NCI-H2081 treated with DMSO at 0.1 percent for 48 hours (cell line): ENCODE measurements around the gene REM1.
"Not testable (repeated sequence)": the region's sequence is repeated elsewhere in the genome, so short reads cannot be mapped to it uniquely, and the experiment has no call there.

ENCODE experiments used
- DNase-seq: peaks from one replicate; lab custom pipeline; 2025; lab: John Stamatoyannopoulos, UW

The REM1 gene

DNA sequence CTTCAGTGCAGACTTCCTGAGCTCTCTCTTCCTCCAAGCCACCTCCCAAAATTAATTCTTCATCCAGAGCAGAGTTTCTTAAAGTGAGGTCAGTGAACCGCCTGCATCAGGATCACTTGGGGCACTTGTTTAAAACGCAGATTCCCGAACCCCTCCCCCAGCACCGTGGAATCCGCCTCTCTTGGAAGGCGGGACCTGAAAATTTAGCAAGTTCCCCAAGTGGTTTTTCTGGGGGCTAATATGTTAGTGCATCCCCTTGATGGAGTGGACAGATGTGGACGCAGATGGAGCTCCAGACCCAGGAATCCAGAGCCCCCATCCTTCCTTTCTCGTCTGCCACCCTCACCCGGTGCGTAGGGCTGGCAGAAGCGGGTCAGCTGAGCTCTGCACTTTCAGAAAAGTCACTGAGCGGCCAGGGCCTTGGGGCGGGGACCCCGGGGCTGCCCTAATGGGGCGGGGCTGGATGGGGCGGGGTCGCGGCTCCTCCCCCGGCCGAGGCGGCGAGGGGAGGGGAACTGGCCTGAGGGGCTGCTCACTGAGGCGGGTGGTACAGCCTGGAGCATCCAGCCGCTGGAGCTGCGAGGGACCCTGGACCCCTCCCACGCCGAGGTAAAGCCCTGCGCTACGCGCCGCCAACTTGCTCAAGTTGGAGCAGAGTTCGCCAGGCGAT, at the start of gene REM1, which contains the start of gene DEFB124:
Gene REM1, plus strand, starts transcription at position 531 of the 670 bp plus-strand sequence. CDS start 1,158 bp downstream, outside the sequence.
Gene DEFB124, minus strand, starts transcription at position 370 of the 670 bp plus-strand sequence. CDS start 2,114 bp downstream, outside the sequence.
- no peak for DNase-seq

DNA sequence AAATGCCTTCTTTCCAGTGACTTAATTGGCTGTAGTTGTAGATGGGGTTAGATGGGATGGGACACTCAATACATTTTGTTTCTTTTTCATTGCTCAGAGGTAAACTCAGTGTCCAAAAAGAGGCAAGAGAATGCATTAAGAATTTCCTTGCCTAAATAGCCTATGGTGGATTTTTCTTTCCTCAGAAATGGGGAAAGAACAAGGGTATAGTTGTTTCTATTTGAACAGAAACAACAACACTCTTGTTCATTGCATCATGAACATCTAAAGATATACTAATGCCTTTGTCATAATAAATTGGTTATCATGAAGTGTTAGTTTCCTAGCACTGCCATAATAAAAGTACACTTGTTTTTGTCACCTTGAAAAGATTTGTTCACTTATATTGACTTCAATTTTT, 49.3 kb upstream of the REM1 start:
- DNase-seq, result no peak

- not testable (repeated sequence) for DNase-seq
Measured at GRCh38 chr20:31426891-31427551, 48.1 kb upstream of the REM1 start.

DNA sequence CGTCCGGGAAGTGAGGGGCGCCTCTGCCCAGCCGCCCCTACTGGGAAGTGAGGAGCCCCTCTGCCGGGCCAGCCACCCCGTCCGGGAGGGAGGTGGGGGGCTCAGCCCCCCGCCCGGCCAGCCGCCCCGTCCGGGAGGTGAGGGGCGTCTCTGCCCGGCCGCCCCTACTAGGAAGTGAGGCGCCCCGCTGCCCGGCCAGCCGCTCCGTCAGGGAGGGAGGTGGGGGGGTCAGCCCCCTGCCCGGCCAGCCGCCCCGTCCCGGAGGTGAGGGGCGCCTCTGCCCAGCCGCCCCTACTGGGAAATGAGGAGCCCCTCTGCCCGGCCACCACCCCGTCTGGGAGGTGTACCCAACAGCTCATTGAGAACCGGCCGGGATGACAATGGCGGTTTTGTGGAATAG, 47.5 kb upstream of the REM1 start:
- not testable (repeated sequence) for DNase-seq

- no peak for DNase-seq
Measured at GRCh38 chr20:31430568-31431115, 44.4 kb upstream of the REM1 start.

DNA sequence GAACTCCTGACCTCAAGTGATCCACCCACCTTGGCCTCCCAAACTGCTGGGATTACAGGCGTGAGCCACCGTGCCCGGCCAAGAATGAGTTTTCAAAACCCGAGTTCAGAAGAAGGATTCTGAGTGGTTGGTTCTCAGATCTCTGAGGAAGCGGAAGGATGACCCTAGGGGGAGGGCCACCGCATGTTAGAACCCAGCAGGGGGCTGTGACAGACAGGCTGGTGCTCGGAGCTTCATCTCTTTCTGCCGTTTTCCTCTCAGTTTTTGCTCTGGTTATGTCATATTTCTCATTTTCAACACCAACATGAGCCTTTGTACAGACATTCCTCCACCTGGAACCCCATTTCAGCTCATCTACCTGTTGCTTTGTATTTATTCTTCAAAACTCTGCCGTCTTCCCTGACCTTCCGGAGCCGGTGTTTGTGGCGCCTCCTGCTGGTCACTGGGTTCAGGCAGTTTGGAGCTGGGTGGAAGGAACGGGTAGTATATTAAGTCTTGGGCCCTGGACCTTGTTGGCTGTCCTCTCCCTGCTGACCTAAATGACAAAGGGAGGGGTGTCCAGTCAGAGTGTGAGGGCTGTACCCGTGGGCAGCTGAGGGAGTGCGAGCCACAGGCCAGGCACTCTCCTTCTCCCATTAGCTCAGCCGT, 35.0 kb upstream of the REM1 start, which contains the start of gene DEFB123:
Gene DEFB123, plus strand, starts transcription at position 621 of the 648 bp plus-strand sequence. CDS start 67 bp downstream, outside the sequence.
- no peak for DNase-seq

GRCh38 chr20:31446084-31446819, 28.8 kb upstream of the REM1 start:
- DNase-seq, result no peak

DNA sequence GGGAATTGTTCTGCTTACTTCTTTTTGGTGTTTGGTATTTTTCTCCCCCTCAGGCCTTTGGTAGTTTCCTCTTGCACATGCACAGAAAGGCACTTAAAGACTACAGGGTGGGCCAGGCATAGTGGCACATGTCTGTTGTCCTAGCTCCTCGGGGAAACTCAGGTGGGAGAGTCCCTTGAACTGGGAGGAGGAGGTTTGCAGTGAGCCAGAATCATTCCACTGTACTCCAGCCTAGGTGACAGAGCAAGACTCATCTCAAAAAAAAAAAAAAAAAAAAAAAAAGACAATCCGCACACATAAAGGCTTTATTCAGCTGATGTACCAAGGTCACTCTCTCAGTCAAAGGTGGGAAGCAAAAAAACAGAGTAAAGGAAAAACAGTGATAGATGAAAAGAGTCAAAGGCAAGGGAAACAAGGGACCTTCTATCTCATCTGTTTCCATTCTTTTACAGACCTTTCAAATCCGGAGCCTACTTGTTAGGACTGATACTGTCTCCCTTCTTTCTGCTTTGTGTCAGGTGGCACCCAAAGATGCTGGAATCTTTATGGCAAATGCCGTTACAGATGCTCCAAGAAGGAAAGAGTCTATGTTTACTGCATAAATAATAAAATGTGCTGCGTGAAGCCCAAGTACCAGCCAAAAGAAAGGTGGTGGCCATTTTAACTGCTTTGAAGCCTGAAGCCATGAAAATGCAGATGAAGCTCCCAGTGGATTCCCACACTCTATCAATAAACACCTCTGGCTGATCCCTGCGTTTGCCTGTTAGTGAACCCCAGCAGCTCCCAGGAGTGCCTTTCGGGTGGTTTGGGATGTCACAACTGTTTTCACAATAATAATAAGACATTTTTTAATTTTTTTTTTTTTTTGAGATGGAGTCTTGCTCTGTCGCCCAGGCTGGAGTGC, 25.3 kb upstream of the REM1 start:
- no peak for DNase-seq

- no peak for DNase-seq
Measured at GRCh38 chr20:31452575-31452974, 22.5 kb upstream of the REM1 start.

DNA sequence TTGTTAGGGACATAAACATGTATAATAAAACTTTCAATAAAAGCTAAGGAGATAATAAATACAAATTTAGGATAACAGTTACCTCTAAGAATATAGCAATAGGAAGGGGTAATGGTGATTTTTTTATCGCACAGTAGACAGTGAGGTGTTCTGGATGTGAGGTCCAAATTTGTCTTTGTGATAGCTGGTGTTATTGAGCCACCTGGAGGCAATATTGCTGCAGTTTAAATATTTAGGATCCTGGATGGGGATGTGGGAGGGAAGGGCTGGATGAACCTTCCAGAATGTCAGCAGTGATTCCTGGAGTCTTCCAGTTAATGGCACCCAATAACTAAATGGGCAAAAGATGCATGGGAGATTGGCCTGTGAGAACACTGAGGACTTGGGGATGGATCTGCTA, 20.7 kb upstream of the REM1 start:
- no peak for DNase-seq

DNA sequence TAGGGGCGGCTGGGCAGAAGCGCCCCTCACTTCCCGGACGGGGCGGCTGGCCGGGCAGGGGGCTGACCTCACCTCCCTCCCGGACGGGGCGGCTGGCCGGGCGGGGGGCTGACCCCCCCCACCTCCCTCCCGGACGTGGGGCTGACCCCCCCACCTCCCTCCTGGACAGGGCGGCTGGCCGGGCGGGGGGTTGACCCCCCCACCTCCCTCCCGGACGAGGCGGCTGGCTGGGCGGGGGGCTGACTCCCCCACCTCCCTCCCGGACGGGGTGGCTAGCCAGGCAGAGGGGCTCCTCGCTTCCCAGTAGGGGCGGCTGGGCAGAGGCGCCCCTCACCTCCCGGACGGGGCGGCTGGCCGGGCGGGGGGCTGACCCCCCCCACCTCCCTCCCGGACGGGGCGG, 4.1 kb upstream of the REM1 start:
- DNase-seq, result not testable (repeated sequence)

DNA sequence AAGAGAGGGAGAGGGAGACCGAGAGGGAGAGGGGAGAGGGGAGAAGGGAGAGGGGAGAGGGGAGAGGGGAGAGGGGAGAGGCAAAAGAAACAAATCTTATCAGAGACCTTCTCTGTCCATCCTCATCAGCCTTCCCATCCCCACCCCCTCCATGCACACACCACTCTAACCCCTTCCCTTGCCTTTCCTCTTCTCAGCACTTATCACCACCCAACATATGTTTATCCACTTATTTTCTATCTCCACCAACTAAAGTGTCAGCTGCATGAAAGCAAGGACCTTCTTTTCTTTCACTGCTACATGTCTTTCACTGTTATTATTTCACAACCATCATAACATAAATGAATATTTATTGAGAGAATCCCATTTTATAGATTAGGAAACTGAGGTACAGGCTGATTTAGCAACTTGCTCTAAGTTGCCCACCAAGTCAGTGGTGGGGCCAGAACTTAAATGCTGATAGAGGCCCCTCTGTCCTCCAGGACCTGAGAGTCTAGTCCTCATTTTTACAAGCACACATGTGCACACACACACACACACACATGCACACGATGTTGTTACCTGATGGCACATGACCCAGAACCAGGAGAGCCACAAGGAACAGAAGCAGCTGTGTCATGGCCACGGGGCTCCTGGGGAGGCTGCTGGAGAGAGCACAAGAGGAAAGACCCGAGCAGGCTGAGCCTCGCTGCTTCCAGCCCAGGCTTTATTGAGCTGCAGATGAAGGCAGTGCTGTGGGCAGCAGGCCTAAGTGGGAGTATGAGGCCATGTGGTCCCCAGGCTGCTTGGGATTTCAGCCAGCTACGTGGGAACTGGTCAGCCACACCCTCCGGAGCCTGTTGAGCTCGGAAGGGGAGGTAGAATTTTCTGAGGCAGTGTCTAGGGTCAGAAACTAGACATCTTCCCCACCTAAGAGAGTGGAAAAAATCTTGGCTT, 2.4 kb upstream of the REM1 start:
- DNase-seq, result no peak

GRCh38 chr20:31473331-31474096, 1.6 kb upstream of the REM1 start:
- DNase-seq, result no peak

- DNase-seq, result no peak
Measured at GRCh38 chr20:31474097-31474436, 1.0 kb upstream of the REM1 start.

GRCh38 chr20:31475472-31476293, 595 bp downstream of the REM1 start:
- DNase-seq, result no peak

GRCh38 chr20:31476294-31476585, 1.2 kb downstream of the REM1 start:
- DNase-seq, result no peak

DNA sequence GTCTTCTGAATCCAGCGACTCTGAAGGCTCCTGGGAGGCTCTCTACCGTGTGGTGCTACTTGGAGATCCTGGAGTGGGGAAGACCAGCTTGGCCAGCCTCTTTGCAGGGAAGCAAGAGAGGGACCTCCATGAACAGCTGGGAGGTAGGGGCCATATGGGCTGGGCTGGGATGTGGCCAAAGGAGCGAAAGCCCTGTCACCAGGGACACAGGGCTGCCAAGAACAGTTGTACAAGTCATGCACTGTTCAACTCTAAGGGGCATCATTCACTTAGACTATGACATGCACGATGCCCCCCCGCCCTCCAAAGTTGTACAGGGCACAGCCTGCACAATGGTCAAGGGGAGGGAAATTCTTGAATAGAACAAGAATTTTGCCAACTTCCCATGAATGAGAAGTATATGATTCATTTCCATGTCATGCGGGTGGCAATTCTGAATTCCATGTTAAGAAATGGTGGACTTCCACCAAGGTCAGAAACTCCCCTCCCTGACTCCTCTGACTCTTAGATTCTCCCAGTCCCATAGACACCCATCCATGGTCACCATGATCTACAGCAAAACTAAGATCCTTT, 1.6 kb downstream of the REM1 start:
- no peak for DNase-seq

DNA sequence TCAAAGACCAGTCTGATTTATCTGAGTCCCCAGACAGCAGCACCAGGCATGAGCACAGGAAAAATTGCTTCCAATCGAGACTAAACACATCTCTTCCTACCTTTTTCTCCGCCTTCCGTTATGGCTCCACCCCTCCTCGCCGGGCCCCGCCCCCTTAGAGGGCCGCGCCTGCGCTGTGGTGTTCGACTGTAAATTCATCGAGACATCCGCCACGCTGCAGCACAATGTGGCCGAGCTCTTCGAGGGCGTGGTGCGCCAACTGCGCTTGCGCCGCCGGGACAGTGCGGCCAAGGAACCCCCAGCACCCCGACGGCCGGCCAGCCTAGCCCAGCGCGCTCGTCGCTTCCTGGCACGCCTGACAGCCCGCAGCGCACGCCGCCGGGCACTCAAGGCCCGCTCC, 8.9 kb downstream of the REM1 start:
- no peak for DNase-seq
